HG03103 (cell line): Measurements from ENCODE around the gene ASF1B.

Source experiments
- ATAC-seq: cut with Tn5 transposase; IDR thresholded peaks from one replicate; pipeline ENCODE4 v1.9.1; 2021; ENCODE audit warnings: low read depth; ENCODE audit not compliant: unreplicated experiment

Gene ASF1B

DNA sequence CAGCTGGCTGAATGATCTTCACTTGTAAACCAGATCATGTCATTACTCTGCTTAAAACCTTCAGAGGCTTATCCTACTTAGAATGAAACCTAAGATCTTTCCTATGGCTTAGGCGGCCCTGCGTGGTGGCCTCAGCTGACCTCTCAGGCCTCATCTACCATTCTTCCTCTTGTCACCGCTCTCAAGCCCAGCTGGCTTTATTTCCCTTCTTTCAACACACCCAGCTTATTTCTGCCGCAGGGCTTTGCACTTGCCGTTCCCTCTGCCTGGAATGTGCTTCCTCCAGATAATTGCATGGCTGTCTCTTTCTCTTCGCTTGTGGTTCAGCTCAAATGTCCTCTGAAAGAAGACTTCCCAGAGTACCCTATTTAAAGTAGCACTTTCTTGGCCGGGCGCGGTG lies 3.6 kb upstream of the ASF1B start:
- no peak for ATAC-seq

DNA sequence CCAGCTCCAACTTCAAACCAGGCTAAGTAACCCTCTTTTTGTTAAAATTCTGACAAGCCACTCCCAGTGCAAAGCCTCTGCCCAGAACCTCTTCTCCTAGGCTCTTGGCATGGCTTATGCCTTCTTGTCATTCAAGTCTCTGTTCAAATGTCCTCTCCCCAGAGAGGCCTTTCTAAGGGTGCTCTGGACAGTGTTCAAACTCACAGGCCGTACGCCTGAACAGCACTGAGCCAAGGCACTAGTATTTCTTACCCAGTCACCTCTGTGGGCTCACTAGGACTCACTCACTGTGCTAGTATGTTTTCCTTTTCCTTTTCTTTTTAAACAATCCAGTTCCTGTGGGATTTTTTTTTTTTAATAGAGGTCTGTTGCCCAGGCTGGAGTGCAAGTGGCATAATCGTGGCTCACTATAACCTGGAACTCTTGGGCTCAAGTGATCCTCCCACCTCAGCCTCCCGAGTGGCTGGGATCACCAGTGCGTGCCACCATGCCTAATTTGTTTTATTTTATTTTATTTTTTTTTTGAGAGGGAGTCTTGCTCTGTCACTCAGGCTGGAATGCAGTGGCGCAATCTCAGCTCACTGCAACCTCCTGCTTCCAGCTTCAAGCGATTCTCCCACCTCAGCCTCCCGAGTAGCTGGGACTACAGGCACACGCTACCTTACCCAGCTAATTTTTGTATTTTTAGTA lies 2.3 kb upstream of the ASF1B start:
- no peak for ATAC-seq

DNA sequence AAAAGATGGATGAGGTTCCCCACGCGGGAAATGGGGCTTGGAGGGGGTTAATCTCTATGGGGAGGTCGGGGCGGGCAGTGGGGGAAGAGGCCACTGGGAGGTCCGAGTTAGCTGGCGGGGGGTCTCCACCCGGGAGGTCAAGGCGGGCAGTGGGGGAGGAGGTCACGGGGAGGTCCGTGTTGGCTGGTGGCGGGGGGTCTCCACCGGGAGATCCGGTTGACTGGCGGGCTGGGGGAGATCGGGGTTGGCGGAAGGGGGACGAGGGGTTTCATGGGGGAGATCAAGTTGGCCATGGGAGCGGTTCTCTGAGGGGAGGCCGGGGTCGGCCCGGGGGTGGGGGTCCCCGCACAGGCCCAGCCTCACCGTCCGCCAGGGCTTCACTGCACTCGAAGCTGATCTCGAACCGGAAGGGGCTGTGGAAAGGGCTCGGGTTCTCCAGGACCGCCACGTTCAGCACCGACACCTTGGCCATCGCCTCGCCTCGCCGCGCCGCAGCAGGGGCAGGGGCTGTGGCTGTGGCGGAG lies 342 bp downstream of the ASF1B start:
- ATAC-seq: no peak

DNA sequence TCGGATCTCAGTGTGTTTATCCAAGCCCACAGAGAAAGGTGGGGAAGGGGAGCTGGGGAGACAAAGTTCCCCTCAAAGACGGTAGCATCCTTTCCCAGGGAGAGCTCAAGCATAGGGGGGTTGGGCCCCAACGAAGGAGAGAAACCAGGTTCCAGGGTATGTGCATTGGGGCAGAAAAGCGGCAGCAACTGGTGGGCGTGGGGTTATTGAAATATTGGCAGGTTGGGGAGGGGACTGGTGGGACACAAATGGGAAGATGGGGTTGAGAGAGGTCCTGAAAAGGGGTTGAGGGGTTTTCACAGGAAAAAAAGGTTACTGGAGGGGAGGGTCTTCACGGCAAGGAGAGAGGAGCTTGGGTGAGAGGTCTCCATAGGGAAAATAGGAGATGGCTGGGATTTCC lies 1.0 kb downstream of the ASF1B start:
- ATAC-seq: no peak

DNA sequence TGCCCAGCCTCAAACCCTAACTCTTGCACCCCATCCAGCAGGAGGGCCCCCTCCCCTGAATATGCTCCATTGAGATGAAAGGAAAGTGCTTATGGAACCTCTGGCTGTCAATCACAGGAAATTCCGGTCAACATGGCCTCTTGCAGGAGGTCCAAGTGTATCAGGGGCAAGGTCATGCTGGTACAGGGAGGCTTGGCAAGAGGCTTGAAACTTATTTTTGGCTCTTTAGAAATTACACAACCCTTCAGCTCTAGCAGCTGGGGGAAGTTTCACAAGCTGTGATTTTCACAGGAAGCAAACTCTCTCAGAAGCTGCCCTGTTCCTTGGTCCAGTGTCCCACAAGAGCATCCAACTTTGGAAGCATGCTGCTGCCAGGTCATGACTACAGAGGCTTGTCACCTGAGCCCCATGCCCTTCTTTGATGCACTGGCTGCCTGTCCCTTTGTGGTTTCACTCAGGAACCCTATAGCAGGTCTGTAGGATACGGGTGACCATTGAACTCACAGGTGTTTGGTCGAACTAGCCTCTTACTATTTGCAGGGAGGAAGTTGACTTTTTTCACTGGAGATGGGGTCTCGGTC lies 8.4 kb downstream of the ASF1B start:
- ATAC-seq: no peak

DNA sequence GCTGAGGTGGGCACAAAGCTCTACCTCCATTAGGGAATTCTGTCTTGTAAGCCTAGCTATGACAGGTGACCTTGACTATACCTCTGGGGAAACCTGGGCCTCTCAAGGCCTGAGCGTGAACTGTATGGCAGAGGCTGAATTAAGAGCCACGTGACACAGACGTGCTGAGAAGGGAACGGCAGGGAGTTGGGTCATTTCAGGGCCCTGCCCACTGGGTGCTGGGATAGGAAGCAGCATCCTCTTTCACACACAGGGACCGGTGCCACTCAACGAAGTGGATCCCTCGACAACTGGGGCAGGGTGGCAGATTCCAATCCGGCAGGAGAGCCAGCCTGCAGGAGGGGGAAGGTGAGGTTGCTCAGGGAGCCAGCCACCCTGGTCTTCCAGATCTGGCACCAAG lies 9.2 kb downstream of the ASF1B start:
- no peak for ATAC-seq

DNA sequence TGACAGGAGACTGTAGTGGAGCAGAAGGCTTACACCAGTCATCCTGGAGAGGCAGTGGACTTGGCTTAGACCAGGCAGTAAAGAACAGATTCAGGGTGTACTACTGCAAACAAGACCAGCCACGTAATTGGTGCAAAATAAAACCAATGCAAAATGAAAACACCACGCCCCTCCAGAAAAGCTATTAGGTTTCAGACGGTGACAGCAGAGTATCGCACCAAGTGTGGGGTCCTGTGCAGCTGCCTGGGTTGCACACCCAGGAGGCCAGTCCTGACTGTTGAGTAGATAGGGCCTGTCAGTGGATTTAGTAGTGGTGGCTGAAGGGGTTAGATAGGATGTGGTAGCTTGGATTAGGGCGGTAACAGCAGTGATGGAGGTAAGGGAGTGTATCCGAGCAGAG lies 13.5 kb downstream of the ASF1B start:
- ATAC-seq: no peak

DNA sequence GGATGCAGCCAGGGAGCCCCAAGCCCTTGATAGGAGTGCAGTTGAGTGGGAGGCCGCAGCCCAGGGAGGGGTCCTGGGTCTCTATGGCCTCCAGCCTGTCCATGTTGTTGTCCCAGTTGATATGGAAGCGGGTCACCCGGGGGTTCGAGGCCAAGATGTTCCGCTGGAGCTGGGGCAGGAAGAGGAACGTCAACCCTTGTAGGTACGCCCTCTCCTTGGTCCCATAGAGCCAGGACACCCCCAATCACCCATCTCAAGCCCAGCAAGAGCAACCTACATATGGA lies 15.9 kb downstream of the ASF1B start:
- no peak for ATAC-seq

DNA sequence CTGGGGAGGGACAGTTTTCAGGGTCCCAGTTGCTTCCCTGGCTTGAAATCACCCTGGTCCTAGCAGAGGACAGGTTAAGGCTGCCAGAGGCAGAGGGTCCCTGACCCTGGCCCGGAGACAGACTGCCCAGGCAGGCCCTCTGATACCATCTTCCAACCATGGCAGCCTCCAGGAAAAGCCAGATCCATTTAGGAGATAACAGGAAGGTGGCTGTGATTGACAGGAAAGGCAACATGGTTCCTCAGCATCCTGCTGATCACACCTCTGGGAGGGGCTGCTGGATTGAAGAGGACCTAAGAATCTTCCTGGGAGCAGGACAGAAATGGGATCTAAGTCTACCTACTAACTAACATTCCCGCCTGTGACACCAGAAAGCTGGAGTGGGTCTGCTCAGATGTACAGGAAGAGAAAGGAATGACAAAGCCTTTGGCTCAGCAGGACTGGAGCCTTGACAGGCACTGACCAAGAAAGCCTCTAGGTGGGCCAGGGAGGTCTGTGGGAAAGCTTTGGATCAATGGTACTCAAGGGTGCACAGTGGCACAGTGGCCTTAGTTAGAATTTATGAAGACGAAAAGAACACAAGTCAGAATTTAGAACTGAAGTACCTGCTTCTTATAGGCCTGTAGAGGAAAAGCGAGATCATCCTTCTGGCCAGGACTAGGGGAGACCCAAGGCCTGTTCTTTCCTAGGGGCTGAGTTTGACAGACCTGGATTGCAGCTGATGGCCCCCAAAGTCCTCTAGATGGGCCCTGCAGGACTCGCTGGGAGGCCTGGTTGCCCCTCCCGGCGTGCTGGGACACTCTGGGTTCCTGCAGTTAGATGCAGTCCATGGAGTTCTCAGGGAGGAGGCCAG lies 16.5 kb downstream of the ASF1B start:
- no peak for ATAC-seq

DNA sequence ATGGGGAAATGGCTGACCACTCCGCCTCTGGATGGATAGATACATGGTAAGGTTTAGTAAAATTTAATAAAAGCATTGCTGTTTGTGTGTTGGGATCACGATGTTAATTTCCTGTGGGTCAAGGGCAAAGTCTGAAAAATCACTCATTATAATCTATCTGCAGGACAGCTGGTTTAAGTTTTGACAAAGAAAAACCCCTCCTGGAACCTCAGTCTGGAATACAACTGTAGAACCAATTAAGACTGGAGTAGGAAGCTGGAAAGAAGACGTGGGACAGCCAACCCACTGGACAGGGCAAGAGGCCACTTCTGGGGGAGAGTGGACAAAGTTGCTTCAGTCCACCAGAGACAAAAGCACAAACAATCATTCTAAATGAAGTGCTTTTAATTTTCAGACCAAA lies 17.2 kb downstream of the ASF1B start:
- no peak for ATAC-seq

DNA sequence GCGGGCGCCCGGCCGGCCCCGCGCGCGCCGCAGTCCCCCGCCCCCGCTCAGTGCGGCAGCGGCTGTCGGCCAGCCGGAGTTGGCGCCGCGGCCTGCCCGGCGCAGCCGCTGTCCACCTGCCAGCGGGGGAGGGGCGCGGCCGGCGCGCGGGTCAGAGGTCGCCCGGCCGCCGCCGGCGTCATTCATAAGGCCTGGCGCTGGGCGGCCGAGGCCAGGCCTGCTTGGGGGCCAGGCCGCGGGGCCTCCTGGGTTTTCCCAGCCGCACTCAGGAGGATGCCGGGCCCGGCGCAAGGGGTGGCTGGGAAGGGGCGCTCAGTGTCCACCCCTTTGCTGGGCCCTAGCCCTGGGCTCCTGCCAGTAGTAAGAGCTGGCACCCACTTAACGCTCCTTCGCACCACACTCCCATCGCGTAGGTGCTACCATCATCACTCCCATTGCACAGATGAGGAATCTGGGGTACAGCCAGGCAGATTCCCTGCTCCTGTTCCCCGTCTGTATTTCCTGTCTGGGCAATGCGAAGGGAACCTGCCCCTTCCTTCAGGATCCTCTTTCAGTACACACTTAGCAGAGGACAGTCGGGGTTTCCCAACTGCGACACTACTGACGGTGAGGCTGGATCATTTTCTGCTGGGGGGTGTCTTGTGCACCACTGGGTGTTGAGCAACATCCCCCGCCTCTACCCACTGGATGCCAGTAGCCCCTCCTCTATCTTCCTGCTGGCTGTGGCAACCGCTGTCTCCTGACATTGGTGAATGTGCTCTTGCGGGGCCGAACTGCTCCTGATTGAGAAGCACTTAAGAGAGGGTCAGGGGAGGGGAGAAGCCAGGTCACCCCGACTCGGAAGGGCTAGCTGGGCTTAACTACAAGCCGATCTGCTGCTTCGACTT lies 18.0 kb downstream of the ASF1B start:
- peak; percentile 7 for ATAC-seq

DNA sequence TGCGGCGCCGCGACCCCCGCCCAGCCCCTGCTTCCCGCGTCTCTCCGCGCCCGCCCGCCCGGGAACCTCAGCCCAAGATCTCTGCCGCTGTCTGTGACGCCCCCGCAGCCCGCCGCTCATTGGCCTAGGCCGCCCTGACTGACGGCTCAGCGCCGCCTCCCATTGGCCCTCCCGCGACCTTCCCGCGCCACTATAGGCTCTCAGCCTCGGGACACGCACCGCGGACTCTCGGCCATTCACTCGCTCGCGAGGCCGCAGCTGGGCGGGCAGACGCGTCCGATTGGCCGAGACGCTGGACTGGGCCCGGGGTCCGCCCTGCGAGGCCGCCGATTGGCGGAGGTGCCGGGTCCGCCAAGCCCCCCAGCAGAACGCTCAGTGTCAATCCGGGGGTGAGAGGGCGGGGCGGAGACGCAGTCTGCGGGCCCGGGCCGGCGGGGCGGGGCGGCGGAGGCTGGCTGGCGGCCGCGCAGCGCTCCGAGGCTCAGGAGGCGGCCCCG lies 18.7 kb downstream of the ASF1B start, which contains the start of gene PRKACA:
Gene PRKACA, minus strand, starts transcription at position 95 of the 497 bp plus-strand sequence. CDS start 215 bp downstream, outside the sequence.
- ATAC-seq: peak; percentile 78

DNA sequence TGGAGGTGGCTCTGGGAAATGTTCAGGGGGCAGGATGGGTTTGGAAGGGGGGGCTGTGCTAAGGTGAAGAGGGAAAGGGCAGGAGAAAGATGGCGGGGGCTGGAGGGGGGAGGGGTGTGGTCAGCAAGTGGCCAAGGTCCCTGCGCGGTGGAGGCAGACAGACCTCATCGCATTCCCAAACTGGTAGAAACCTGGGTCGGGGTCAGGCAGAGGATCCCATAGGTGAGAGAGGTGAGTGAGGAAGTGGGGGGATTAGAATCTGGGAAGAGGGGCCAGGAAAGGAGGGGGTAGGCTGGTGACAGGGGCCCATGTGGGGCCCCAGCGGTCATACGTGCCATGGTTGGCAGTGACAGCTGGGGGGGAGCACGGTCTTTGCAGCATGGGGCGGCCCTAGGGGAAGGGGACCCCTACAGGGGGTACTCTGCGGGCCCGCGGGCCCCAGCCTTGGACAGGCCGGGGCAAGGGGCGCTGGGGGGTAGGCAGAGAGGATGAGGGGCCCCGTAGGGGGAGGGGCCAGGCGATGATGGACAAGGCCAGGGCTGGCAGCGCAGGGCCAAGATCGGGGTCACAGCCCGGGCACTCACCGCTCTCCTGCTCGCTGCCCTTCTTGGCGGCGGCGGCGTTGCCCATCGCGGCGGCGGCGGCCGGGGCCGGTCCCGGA lies 19.3 kb downstream of the ASF1B start:
- peak; percentile 15 for ATAC-seq

DNA sequence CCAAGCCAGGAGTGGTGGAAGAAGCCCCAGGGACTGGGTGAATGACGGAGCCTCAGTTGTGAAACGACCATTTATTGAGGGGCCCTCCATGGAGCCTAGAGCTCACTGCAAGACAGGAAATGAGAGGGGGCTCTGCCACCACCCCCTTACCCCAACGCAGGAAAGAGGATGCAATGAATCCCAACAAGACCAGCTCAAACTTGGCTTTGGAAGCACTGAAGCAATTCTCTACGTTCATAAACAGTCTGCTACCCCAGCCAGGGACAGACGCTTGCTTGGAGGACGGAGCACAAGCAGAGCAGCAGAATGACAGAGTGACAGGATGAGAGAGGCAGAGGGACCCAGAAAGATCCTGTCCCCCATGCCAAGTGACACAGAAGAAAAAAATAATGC lies 19.9 kb downstream of the ASF1B start:
- ATAC-seq: no peak

DNA sequence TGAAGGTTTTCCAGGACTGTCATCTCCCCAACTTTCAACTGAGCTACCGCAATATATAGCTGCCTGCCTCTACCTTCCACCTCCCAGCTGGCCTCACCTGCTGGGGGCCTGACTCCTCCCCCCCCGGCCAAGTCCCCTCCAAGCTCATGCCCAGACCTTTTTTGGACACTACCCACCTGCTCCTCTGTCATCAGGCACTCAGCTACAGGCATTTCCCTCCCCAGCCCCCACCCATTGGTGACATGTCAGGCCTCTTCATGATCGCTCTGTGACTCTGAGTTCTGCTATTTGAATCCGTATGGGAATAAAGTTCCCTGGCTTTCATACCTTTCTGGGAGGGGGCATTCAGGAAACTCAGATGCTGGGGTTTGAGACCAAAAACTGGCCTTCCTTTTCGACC lies 20.6 kb downstream of the ASF1B start:
- ATAC-seq: no peak

DNA sequence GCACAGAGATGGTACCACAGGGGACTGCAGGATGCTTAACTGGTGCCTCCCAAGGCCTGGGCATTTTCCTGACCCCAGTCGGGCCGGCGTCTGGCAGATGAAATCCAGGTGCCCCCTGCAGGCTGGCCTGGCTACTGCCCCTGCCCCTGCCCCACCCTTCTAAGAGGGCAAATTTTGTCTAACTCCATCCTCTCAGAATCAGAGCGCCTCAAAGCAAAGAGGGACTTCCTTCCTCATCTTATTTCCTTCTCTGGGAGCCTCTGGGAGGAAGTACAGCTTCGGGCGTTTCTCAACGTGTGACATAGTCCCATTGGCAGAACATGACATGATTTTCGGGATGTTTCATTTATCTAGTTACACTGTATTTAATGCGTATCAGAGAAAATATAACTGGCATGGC lies 21.5 kb downstream of the ASF1B start:
- no peak for ATAC-seq

DNA sequence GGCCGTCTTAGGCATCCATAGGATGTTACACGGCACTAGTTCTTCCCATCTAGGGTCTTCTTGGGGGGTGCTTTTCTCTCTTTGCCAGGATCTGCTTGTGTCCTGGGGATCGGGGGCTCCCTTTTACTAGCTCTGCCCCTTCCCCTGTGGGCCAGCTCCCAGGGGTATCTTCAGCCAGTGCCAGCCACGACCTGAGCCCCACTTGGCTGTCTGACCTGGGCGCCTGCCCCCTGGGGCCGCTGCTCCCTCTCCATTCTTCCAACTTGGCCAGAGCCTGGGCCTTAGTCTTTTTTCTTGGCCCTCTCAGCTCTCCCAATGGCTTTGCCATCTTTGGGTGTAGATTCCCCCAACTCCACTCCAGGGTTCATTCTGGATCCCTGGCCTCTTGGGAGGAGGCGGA lies 21.9 kb downstream of the ASF1B start:
- ATAC-seq: no peak

DNA sequence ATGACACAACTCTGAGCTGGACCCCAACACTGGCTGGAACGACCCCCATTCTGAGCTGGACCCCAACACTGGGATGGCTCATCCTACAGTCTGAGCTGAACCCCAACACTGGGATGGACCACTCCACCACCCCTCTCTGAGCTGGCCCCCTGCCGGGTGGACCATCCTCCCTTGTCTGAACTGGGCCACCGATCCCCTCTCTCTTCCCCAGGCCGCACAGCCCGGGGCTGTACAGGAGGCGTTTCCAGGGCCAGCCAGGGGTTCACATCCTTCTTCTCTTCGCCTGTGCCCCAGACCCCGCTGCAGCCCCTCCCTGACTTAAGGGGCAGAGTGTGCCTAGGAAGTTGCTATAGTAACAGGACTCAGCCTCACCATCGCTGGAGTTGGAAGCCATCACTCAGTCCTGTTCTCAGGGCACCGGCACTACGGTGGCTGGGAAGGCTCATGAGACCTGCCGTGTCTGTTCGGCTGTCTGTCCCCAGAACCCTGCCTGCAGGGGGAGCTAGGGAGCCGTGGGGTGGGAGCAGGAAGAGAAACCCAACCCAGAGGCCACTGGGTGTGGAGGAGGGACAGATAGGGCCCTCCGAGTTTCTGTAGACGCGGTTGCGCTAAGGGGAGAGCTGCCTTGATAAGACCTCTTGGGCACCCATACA lies 22.5 kb downstream of the ASF1B start:
- ATAC-seq: no peak

DNA sequence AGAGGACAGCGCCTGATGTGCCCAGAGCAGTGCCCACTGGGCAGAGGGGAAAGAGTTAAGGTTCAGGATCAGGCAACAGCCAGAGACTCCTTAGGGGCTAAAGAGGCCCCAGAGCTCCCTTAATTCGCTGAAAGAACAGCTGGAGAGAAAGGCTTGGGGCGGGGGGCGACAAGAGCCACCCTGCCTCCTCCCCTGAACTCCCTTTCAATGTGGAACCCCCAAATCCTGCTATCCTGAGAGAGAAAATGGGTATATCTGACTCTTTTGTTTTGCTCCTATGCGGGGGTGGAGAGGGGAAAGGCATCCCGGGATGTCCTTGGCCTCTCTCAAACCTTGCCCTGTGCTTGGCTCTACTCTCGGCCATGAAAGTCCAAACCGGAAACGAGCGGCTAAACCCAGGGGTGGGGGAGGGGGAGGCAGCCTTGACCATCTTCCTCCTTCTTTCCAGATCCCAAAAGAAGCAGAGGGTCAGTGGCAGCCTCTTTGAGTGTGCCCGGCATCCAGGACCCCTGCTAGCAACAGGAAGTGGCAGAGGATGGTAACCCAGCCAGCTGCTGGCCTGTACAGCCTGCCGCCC lies 23.5 kb downstream of the ASF1B start:
- no peak for ATAC-seq
